ENCODE measurements around the gene NDRG4.

DNA sequence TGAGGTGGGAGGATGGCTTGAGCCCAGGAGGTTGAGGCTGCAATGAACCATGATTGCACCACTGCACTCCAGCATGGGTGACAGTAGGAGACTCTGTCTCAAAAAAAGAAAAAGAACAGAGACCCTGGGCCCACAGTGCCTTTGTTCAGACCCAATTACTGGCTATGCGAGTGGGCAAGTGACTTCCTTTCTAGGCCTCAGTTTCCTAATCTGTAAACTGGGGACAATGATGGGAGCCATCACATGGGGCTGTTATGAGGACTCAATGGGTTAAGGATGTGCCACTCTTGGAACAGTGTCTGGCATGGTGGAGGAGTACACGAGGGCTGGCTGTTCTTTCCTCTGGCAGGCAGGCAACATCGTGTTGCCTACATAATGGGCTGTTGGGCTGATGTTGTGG lies 47.3 kb upstream of the NDRG4 start:
- TF ChIP-seq, protein P1, sequence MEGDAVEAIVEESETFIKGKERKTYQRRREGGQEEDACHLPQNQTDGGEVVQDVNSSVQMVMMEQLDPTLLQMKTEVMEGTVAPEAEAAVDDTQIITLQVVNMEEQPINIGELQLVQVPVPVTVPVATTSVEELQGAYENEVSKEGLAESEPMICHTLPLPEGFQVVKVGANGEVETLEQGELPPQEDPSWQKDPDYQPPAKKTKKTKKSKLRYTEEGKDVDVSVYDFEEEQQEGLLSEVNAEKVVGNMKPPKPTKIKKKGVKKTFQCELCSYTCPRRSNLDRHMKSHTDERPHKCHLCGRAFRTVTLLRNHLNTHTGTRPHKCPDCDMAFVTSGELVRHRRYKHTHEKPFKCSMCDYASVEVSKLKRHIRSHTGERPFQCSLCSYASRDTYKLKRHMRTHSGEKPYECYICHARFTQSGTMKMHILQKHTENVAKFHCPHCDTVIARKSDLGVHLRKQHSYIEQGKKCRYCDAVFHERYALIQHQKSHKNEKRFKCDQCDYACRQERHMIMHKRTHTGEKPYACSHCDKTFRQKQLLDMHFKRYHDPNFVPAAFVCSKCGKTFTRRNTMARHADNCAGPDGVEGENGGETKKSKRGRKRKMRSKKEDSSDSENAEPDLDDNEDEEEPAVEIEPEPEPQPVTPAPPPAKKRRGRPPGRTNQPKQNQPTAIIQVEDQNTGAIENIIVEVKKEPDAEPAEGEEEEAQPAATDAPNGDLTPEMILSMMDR (IDR thresholded peaks at IDR 0.05), result no peak
- TF ChIP-seq POLR2A (IDR thresholded peaks at IDR 0.05), result no peak
